ENCODE measurements around the gene ATP1A2. TPM values are rescaled to one million over a fixed set of nuclear protein-coding genes. Genes with fewer than 3 reads are reported as not detected.

ATP1A2 gene
- total RNA-seq, 4 donors from 2014 or later: 2.2 to 32.6 (median 5.3) TPM

DNA sequence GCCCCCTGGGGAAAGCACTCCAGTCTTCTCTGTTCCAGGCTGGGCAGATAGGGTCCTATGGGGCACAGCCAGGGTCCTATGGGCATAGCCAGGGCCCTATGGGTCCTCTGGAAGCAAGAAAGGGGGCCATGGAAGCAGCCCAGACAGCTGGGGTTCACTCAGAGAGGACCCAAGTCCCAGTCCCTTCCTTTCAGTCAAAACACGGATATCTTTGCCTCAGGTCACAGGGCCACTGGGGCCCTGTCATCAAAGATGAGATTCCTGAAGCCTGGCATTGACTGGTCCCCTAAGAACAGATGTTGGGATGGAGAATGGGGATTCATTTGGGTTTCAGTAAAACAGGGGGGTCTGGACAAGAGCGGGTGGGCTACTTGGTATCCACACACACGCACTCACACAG lies 25.7 kb upstream of the ATP1A2 start:
- H3K27ac ChIP-seq: no peak overlapping the region
- H3K4me3 ChIP-seq: no peak overlapping the region
- WGBS, 2 donors: 77 to 87% methylated on average over 2 to 3 of the region's 3 CpGs
- no peak for DNase-seq
- intact Hi-C loops (cut with DNase I): loop anchor here (10.0 kb wide), 2 partner anchors 155 to 165 kb away; no protein-coding TSS in a partner anchor
- TF ChIP-seq POLR2A (IDR thresholded peaks at IDR 0.05): no peak
- TF ChIP-seq, protein P1, sequence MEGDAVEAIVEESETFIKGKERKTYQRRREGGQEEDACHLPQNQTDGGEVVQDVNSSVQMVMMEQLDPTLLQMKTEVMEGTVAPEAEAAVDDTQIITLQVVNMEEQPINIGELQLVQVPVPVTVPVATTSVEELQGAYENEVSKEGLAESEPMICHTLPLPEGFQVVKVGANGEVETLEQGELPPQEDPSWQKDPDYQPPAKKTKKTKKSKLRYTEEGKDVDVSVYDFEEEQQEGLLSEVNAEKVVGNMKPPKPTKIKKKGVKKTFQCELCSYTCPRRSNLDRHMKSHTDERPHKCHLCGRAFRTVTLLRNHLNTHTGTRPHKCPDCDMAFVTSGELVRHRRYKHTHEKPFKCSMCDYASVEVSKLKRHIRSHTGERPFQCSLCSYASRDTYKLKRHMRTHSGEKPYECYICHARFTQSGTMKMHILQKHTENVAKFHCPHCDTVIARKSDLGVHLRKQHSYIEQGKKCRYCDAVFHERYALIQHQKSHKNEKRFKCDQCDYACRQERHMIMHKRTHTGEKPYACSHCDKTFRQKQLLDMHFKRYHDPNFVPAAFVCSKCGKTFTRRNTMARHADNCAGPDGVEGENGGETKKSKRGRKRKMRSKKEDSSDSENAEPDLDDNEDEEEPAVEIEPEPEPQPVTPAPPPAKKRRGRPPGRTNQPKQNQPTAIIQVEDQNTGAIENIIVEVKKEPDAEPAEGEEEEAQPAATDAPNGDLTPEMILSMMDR (IDR thresholded peaks at IDR 0.05): no peak
- H3K4me1 ChIP-seq: no peaks in the 10 kb centered on the region
- peaks cover 0 to 77% (median 5%) of the 10 kb centered on the region in 3 donors for H3K36me3 ChIP-seq
- H3K9me3 ChIP-seq: no peaks in the 10 kb centered on the region
- no peaks in the 10 kb centered on the region for H3K27me3 ChIP-seq

DNA sequence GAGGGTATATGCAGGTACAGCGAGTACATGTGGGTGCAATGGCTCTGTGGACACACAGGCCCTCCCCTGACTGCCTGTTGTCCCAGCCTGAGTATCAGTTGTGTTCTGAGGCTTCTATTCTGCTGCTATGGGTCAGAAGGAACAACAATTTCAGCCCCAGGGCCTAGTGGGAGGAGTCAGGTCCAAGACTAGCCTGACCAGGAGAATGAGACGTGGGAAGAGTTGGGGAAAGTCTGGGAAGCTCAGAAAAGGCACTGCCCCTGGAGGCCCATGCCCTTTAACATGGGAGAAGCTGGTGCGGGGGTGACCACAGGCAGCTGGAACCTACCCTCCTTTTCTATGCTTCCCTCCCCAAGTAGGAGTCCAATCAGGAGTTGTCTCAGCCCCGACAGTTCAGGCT lies 24.8 kb upstream of the ATP1A2 start:
- DNase-seq: no peak
- no peaks in the 10 kb centered on the region for H3K27me3 ChIP-seq
- no peak overlapping the region for H3K4me3 ChIP-seq
- no peak for TF ChIP-seq POLR2A (IDR thresholded peaks at IDR 0.05)
- TF ChIP-seq, protein P1 (IDR thresholded peaks at IDR 0.05): no peak
- no peak overlapping the region for H3K27ac ChIP-seq
- peaks cover 0 to 81% (median 5%) of the 10 kb centered on the region in 3 donors for H3K36me3 ChIP-seq
- peaks cover 0 to 3% (median 0%) of the 10 kb centered on the region in 3 donors for H3K4me1 ChIP-seq
- 93 to 100% methylated on average over 1 to 4 of the region's 4 CpGs for WGBS, 2 donors
- intact Hi-C loops (cut with DNase I): loop anchor here (10.0 kb wide), 1 partner anchor 164 kb away; no protein-coding TSS in a partner anchor
- H3K9me3 ChIP-seq: no peaks in the 10 kb centered on the region

DNA sequence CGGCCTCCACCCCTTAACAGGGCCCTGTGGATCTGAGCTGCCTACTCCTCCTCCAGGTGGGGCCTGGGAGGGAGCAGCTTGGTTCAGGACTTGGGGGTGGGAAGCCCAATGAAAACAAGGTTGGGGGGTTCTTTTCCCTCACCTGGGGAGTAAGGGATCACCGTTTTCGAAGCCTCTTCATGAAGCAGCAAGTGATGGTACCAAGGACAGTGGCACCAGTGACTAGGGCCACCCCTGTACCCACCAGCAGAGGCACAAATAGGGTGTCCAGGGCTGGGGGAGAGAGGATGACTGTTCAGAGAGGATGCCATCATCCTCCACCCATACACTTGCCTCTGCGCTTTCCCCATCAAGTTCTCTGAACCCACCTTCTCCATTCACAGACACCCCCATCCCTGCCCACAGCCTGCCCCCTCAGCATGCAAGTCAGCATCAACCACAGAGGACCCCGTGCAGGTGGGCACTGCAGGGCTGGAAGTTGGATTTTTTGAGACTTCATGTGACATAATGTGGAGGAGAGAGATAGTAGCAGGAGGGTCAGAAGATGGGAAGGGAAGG lies 23.8 kb upstream of the ATP1A2 start:
- Histone ChIP-seq H3K4me3 (no peak overlapping the region), H3K27ac (no peak overlapping the region), H3K36me3 (peaks cover 0 to 81% (median 5%) of the 10 kb centered on the region in 3 donors), H3K27me3 (no peaks in the 10 kb centered on the region), H3K9me3 (no peaks in the 10 kb centered on the region), H3K4me1 (peaks cover 4 to 13% (median 9%) of the 10 kb centered on the region in 3 donors)
- TF ChIP-seq, protein P1 (IDR thresholded peaks at IDR 0.05): no peak
- no peak for TF ChIP-seq POLR2A (IDR thresholded peaks at IDR 0.05)
- intact Hi-C loops (cut with DNase I): loop anchor here (10.0 kb wide), 1 partner anchor 163 kb away; no protein-coding TSS in a partner anchor
- WGBS, 2 donors: 93 to 98% methylated on average over 4 to 5 of the region's 5 CpGs
- DNase-seq: no peak

DNA sequence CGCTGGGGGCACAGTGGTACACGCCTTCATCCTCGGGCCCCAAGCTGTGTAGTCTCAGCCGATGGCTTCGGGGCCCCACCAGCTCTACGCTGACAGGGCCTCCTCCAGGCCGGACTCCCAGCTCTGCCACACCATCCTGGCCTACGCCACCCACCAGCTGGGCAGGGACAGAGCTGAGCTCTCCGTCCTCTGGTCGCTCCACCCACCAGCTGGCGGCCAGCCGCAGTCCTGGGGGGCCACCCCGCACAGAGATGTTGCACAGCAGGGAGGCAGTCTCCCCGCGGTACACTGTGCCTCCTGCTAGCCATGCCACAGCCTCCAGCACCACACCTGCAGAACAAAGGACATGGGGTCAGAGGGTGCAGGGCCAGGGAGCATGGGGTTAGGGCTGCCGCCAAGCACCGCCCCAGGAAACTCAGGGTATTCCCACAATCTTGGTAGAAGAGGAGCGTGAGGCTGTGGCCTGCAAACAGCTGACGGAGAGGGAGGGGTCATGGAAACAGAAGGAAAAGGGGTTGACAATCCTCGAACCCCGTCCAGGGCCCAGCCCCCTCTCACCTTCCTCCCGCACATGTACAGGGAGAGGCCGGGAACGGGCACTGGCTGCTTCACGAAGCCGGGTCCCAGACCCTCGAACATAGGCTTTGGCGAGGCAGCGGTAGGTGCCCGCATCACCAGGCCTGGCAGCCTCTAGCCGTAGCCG lies 23.0 kb upstream of the ATP1A2 start:
- no peak for TF ChIP-seq POLR2A (IDR thresholded peaks at IDR 0.05)
- TF ChIP-seq, protein P1 (IDR thresholded peaks at IDR 0.05): no peak
- H3K27ac ChIP-seq: no peak overlapping the region
- H3K27me3 ChIP-seq: no peaks in the 10 kb centered on the region
- no peaks in the 10 kb centered on the region for H3K9me3 ChIP-seq
- no peak overlapping the region for H3K4me3 ChIP-seq
- peaks cover 12 to 20% (median 16%) of the 10 kb centered on the region in 3 donors for H3K4me1 ChIP-seq
- DNase-seq: no peak
- 84 to 90% methylated on average over 15 to 17 of the region's 32 CpGs for WGBS, 2 donors
- peaks cover 0 to 78% (median 5%) of the 10 kb centered on the region in 3 donors for H3K36me3 ChIP-seq
- intact Hi-C loops (cut with DNase I): loop anchor here (10.0 kb wide), 1 partner anchor 162 kb away; no protein-coding TSS in a partner anchor

DNA sequence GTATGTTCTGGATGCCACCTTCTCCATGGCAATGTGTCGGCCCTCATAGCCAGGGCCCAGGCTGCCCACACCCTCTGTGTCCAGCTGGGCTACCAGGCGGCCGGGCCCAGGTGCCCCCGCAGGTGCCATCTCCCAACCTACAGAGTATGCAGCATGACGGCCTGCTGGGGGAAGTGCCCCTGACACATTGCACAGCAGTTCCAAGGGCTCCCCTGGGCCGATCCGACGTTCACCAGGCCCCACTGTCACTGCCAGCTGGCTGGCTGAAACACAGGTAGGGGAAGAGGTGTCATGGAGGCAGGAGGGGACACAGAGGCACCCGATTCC lies 22.5 kb upstream of the ATP1A2 start:
- intact Hi-C loops (cut with DNase I): loop anchor here (10.0 kb wide), 1 partner anchor 162 kb away; no protein-coding TSS in a partner anchor
- no peaks in the 10 kb centered on the region for H3K27me3 ChIP-seq

More for the DNA sequence above, 22.5 kb upstream of the ATP1A2 start:
- H3K4me3 ChIP-seq: no peak overlapping the region
- TF ChIP-seq, protein P1 (IDR thresholded peaks at IDR 0.05): no peak
- no peak for TF ChIP-seq POLR2A (IDR thresholded peaks at IDR 0.05)
- no peak for DNase-seq
- H3K36me3 ChIP-seq: peaks cover 0 to 73% (median 5%) of the 10 kb centered on the region in 3 donors
- no peak overlapping the region for H3K27ac ChIP-seq
- WGBS, 2 donors: 43 to 82% methylated on average over 2 to 7 of the region's 9 CpGs
- peaks cover 17 to 26% (median 19%) of the 10 kb centered on the region in 3 donors for H3K4me1 ChIP-seq
- H3K9me3 ChIP-seq: no peaks in the 10 kb centered on the region
